BJ (cell line): Measurements from ENCODE around the gene BCL6. TPM values are rescaled to one million over a fixed set of nuclear protein-coding genes. Genes with fewer than 3 reads are reported as not detected.

Experiments used
- CTCF ChIA-PET: fragments of 350-600 bp; formaldehyde crosslinking; extraction: SDS; loops from one replicate; lab custom pipeline; 2021; ENCODE audit warnings: antibody characterized with exemption, inconsistent platforms; lab: Yijun Ruan, JAX
- POLR2A ChIA-PET: fragments of 300-600 bp; sonication (Branson Sonifier 250); formaldehyde crosslinking; extraction: SDS; loops from one replicate; lab custom pipeline; 2021; ENCODE audit warnings: antibody characterized with exemption; lab: Charles Lee
- DNase-seq: peaks from one replicate; pipeline ENCODE4 v3.0.0-alpha.2; 2011; ENCODE audit warnings: low read depth
- H3K27me3 ChIP-seq: 2 replicates; pipeline ENCODE4 v1.6.0; 2011; ENCODE audit warnings: low read length; ENCODE audit not compliant: control insufficient read depth, insufficient read depth
- H3K36me3 ChIP-seq: 2 replicates; pipeline ENCODE4 v1.5.1; 2011; ENCODE audit warnings: low read length; ENCODE audit not compliant: control insufficient read depth, insufficient read depth
- H3K4me3 ChIP-seq: 2 replicates; pipeline ENCODE4 v1.5.1; 2011; ENCODE audit warnings: low read depth, mild to moderate bottlenecking, control low read depth, low read length
- CTCF ChIP-seq: IDR thresholded peaks from 2 replicates; pipeline ENCODE4 v1.5.1; 2011; ENCODE audit warnings: low read depth, mild to moderate bottlenecking, control low read depth, inconsistent platforms, low read length, moderate library complexity; ENCODE audit not compliant: insufficient read depth
- polyA plus RNA-seq: library from polyadenylated mRNA; depleted of rRNA; stranded (reverse); fragments of >200 nt; gene quantifications from 2 replicates; pipeline ENCODE4 v1.2.3, GENCODE V29; 2011

BCL6 gene
- polyA plus RNA-seq, 1 experiment = 14.1 TPM

- Histone ChIP-seq H3K27me3 (no peaks in the 10 kb centered on the region), H3K36me3 (peaks cover 50% of the 10 kb centered on the region), H3K4me3 (no peak overlapping the region)
- no peak for DNase-seq
- CTCF ChIA-PET = interaction anchor here (0.6 to 3.2 kb wide), 3 partner anchors 11 to 1227 kb away, joined by 3 to 21 read pairs (median 3); no protein-coding TSS in a partner anchor
- no peak for TF ChIP-seq CTCF
- POLR2A ChIA-PET = no interaction called here
These were observed 17.0 kb downstream of the BCL6 start for GRCh38 chr3:187728248-187728647.

DNA sequence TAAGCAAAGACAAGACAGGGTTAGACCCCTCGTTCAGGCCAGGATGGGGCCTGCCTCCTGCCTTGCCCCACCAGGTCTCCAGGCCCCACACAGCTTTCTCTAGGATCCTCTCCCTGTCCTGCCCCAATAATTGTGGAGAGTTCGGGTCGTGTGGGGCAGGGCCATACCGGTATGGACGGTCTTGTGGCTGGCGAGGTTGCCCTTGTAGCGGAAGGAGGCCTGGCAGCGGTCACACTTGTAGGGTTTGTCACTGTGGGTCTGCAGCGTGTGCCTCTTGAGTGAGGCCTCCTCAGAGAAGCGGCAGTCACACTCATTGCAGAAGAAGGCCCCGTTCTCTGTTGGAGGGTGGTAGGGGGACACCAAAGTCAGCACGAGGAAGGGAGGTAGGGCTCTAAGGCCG lies 18.7 kb downstream of the BCL6 start:
- H3K27me3 ChIP-seq = no peaks in the 10 kb centered on the region
- peaks cover 51% of the 10 kb centered on the region for H3K36me3 ChIP-seq
- ChIA-PET POLR2A (no interaction called here), CTCF (interaction anchor here (1.0 to 3.2 kb wide), 3 partner anchors 13 to 1228 kb away, joined by 4 to 21 read pairs (median 6); no protein-coding TSS in a partner anchor)
- no peak for TF ChIP-seq CTCF
- no peak overlapping the region for H3K4me3 ChIP-seq
- no peak for DNase-seq

GRCh38 chr3:187725653-187726370 lies 19.5 kb downstream of the BCL6 start:
- POLR2A ChIA-PET = no interaction called here
- CTCF ChIA-PET = interaction anchor here (1.0 to 3.2 kb wide), 3 partner anchors 12 to 1228 kb away, joined by 4 to 21 read pairs (median 6); no protein-coding TSS in a partner anchor
- no peak for DNase-seq
- Histone ChIP-seq H3K27me3 (no peaks in the 10 kb centered on the region), H3K36me3 (peaks cover 49% of the 10 kb centered on the region), H3K4me3 (no peak overlapping the region)
- TF ChIP-seq CTCF = no peak

- DNase-seq = no peak
- H3K27me3 ChIP-seq = no peaks in the 10 kb centered on the region
- peaks cover 43% of the 10 kb centered on the region for H3K36me3 ChIP-seq
- POLR2A ChIA-PET = no interaction called here
- no peak for TF ChIP-seq CTCF
- CTCF ChIA-PET = no interaction called here
- H3K4me3 ChIP-seq = no peak overlapping the region
These were observed 20.0 kb downstream of the BCL6 start for GRCh38 chr3:187725224-187725623.

GRCh38 chr3:187722206-187722612 lies 23.1 kb downstream of the BCL6 start:
- no peak for DNase-seq
- Histone ChIP-seq H3K4me3 (no peak overlapping the region), H3K36me3 (peaks cover 23% of the 10 kb centered on the region), H3K27me3 (no peaks in the 10 kb centered on the region)
- ChIA-PET POLR2A (no interaction called here), CTCF (interaction anchor here (0.7 to 0.9 kb wide), 2 partner anchors 609 to 1234 kb away, joined by 3 read pairs; no protein-coding TSS in a partner anchor)
- no peak for TF ChIP-seq CTCF
